Measurements from ENCODE around the gene SPECC1. TPM values are rescaled to one million over a fixed set of nuclear protein-coding genes. Genes with fewer than 3 reads are reported as not detected.
"Not testable (repeated sequence)": the region's sequence is repeated elsewhere in the genome, so short reads cannot be mapped to it uniquely, and the experiment has no call there.

SPECC1 gene
- total RNA-seq, 1 experiment from 2014 or later = 55.3 TPM

GRCh38 chr17:20095336-20096080, 86.3 kb downstream of the SPECC1 start:
- Mint-ChIP-seq H3K36me3 (ENCODE audit: insufficient read depth, unreplicated experiment) (no peaks in the 10 kb centered on the region), H3K27ac (ENCODE audit: low read depth, unreplicated experiment) (no peak overlapping the region), H3K4me1 (ENCODE audit: insufficient read depth, unreplicated experiment) (no peaks in the 10 kb centered on the region), H3K9me3 (ENCODE audit: unreplicated experiment) (no peaks in the 10 kb centered on the region), H3K4me3 (ENCODE audit: unreplicated experiment) (no peak overlapping the region), H3K27me3 (ENCODE audit: insufficient read depth, unreplicated experiment) (no peaks in the 10 kb centered on the region)
- no TSS peak for BruUV-seq (replicated peaks)
- CTCF ChIA-PET = interaction anchor here (0.6 to 0.9 kb wide), 2 partner anchors 85 to 102 kb away, joined by 3 to 4 read pairs; no protein-coding TSS in a partner anchor
- intact Hi-C loops (cut with micrococcal nuclease) = no loop called here
- TF ChIP-seq CTCF (IDR thresholded peaks at IDR 0.05; ENCODE audit: unreplicated experiment) = no peak
- peak; percentile 16 for DNase-seq (ENCODE audit: unreplicated experiment)
- POLR2A ChIA-PET = no interaction called here

GRCh38 chr17:20096430-20096829, 87.3 kb downstream of the SPECC1 start:
- no peak for DNase-seq (ENCODE audit: unreplicated experiment)
- Mint-ChIP-seq H3K4me1 (ENCODE audit: insufficient read depth, unreplicated experiment) (no peaks in the 10 kb centered on the region), H3K9me3 (ENCODE audit: unreplicated experiment) (no peaks in the 10 kb centered on the region), H3K4me3 (ENCODE audit: unreplicated experiment) (no peak overlapping the region), H3K27me3 (ENCODE audit: insufficient read depth, unreplicated experiment) (no peaks in the 10 kb centered on the region), H3K36me3 (ENCODE audit: insufficient read depth, unreplicated experiment) (no peaks in the 10 kb centered on the region), H3K27ac (ENCODE audit: low read depth, unreplicated experiment) (no peak overlapping the region)
- POLR2A ChIA-PET = no interaction called here
- CTCF ChIA-PET = interaction anchor here (0.9 kb wide), 1 partner anchor 86 kb away, joined by 4 read pairs; no protein-coding TSS in a partner anchor
- TF ChIP-seq CTCF (IDR thresholded peaks at IDR 0.05; ENCODE audit: unreplicated experiment) = no peak
- no TSS peak for BruUV-seq (replicated peaks)
- intact Hi-C loops (cut with micrococcal nuclease) = no loop called here

- intact Hi-C loops (cut with micrococcal nuclease) = no loop called here
- no peak overlapping the region for H3K4me3 Mint-ChIP-seq (ENCODE audit: unreplicated experiment)
- no TSS peak for BruUV-seq (replicated peaks)
- no peaks in the 10 kb centered on the region for H3K9me3 Mint-ChIP-seq (ENCODE audit: unreplicated experiment)
- DNase-seq (ENCODE audit: unreplicated experiment) = no peak
- TF ChIP-seq CTCF (IDR thresholded peaks at IDR 0.05; ENCODE audit: unreplicated experiment) = no peak
- no peaks in the 10 kb centered on the region for H3K4me1 Mint-ChIP-seq (ENCODE audit: insufficient read depth, unreplicated experiment)
- H3K27ac Mint-ChIP-seq (ENCODE audit: low read depth, unreplicated experiment) = no peak overlapping the region
- POLR2A ChIA-PET = no interaction called here
- CTCF ChIA-PET = interaction anchor here (1.0 kb wide), 1 partner anchor 87 kb away, joined by 5 read pairs; no protein-coding TSS in a partner anchor
- no peaks in the 10 kb centered on the region for H3K36me3 Mint-ChIP-seq (ENCODE audit: insufficient read depth, unreplicated experiment)
- no peaks in the 10 kb centered on the region for H3K27me3 Mint-ChIP-seq (ENCODE audit: insufficient read depth, unreplicated experiment)
Observed at GRCh38 chr17:20097330-20097729, 88.2 kb downstream of the SPECC1 start.

GRCh38 chr17:20098314-20098713, 89.2 kb downstream of the SPECC1 start:
- no peak overlapping the region for H3K27ac Mint-ChIP-seq (ENCODE audit: low read depth, unreplicated experiment)
- BruUV-seq (replicated peaks) = no TSS peak
- POLR2A ChIA-PET = interaction anchor here (0.9 kb wide), 1 partner anchor 27 kb away, joined by 3 read pairs; no protein-coding TSS in a partner anchor
- CTCF ChIA-PET = no interaction called here
- no peaks in the 10 kb centered on the region for H3K36me3 Mint-ChIP-seq (ENCODE audit: insufficient read depth, unreplicated experiment)
- H3K9me3 Mint-ChIP-seq (ENCODE audit: unreplicated experiment) = no peaks in the 10 kb centered on the region
- intact Hi-C loops (cut with micrococcal nuclease) = no loop called here
- peaks cover 2% of the 10 kb centered on the region for H3K4me1 Mint-ChIP-seq (ENCODE audit: insufficient read depth, unreplicated experiment)
- no peak for TF ChIP-seq CTCF (IDR thresholded peaks at IDR 0.05; ENCODE audit: unreplicated experiment)
- no peak overlapping the region for H3K4me3 Mint-ChIP-seq (ENCODE audit: unreplicated experiment)
- no peaks in the 10 kb centered on the region for H3K27me3 Mint-ChIP-seq (ENCODE audit: insufficient read depth, unreplicated experiment)
- no peak for DNase-seq (ENCODE audit: unreplicated experiment)

- POLR2A ChIA-PET; DNase-seq (ENCODE audit: unreplicated experiment); H3K4me3 Mint-ChIP-seq (ENCODE audit: unreplicated experiment); H3K36me3 Mint-ChIP-seq (ENCODE audit: insufficient read depth, unreplicated experiment); BruUV-seq (replicated peaks); CTCF ChIA-PET; intact Hi-C loops (cut with micrococcal nuclease); H3K27me3 Mint-ChIP-seq (ENCODE audit: insufficient read depth, unreplicated experiment); H3K9me3 Mint-ChIP-seq (ENCODE audit: unreplicated experiment); H3K27ac Mint-ChIP-seq (ENCODE audit: low read depth, unreplicated experiment): not testable (repeated sequence)
- peaks cover 10% of the 10 kb centered on the region for H3K4me1 Mint-ChIP-seq (ENCODE audit: insufficient read depth, unreplicated experiment)
Observed at GRCh38 chr17:20100806-20101205, 91.6 kb downstream of the SPECC1 start.
